ENCODE results near the gene IQSEC1.

The IQSEC1 gene

DNA sequence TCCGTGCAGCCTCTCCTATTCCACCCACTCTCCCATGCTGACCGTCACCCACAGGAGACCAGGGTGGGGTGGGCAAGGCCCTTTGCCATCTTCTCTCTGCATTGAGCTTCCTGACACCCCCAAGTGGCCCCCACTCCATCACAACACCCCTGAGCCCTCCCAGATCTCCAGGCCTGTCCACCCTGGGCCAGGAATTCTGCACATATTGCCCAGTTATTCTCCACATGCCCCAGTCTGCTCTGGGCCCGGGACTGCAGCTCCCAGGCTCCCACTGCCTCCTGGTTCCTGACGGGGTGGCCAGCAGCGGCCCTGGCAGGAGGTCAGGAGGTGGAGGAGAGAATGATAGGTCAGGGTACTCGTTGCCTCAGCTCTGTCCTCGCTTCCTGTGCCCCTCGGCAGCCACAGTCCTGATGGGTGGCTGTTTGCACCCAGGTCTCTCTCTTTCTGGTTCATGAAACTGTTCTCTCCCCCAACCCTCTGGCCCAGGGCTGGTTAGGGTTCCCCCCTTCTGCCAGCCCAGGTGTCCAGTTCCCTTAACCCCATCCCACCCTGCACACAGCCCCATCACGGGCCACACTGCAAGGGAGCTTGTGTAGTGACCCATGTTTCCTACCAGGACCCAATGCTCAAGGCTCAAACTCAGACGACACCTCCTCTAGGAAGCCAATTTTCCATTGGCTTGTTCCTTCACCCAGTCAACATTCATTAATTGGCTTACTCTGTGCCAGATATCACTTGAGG, 47.3 kb downstream of the IQSEC1 start:
- DNase-seq: no peak

GRCh38 chr3:13025090-13025489, 48.1 kb downstream of the IQSEC1 start:
- DNase-seq: no peak

GRCh38 chr3:13024765-13025065, 48.5 kb downstream of the IQSEC1 start:
- no peak for DNase-seq

- no peak for DNase-seq
These were observed 49.1 kb downstream of the IQSEC1 start for GRCh38 chr3:13023971-13024764.

DNA sequence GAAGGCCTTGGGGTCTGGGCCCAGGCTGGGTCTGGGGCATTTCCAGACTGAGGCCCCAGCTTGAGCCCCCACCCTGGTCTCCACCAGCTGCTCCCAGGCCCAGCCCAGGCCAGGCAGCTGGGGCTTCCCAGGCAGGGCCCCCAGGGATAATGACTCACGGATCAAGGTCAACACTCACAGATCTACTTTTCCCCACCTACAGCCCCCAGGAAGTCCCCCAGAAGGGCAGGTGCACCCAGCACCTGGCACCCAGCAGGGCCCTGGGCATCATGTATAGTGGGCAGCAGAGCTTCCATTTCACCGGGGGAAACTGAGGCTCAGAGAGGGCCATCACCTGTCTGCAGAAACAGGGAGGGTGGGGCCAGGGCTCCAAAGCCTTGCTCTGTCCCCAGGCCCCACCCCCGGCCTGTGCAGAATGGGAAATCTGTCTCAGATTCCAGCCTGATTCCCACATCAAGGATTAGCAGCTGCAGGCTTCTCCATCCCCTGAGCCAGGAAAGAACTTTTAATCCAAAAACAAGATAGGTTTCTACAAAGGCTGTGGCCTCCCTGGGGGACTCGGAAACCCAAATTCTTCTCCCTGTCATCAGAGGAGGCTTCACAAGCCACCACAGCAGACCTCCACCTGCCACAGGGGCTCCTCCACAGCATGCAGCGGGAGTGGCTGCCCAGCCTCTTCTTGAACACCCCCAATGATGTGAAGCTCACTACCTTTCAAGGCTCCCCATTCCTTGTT, 49.8 kb downstream of the IQSEC1 start:
- DNase-seq: no peak

DNA sequence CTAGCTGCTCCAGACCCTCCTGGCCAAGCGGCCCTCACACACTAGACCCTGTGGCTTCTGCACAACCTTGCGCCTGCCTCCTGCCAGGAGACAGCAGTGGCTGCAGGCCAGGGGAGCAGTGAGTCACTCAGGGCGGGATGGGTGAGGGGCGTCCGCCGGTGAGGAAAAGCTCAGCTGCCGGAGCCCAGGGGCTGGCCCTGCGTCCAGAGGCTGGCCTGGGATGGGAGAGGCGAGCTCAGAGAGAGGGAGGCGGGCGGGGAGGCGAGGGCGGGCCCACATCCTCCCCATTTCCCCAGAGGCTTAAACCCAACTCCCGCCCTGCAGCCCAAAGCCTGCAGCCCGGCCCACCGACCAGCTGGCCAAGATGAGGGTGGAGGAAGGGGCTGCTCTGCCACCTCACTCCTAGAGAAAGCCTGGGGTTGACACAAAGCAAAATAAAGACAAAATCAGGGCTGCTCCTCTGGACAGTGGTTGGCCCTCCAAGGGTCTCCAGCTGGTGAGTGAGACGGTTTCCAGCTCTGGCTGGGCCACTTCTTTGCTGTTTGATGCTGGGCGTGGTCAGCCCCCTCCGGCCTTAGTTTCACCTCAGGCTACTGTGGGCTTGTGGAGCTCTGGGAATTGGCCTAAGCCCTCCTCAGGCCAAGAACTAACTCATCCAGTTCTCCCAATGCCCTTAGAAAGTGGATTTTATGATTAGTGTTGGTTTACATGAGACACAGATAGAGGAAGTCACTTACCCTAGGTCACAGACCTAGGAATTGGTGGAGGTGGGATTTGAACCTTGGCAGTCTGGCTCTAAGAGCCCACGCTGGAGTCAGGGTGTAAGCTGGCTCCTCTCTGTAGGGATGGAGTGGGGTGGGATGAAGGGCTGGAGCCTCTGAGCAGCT, 50.6 kb downstream of the IQSEC1 start:
- no peak for DNase-seq

DNA sequence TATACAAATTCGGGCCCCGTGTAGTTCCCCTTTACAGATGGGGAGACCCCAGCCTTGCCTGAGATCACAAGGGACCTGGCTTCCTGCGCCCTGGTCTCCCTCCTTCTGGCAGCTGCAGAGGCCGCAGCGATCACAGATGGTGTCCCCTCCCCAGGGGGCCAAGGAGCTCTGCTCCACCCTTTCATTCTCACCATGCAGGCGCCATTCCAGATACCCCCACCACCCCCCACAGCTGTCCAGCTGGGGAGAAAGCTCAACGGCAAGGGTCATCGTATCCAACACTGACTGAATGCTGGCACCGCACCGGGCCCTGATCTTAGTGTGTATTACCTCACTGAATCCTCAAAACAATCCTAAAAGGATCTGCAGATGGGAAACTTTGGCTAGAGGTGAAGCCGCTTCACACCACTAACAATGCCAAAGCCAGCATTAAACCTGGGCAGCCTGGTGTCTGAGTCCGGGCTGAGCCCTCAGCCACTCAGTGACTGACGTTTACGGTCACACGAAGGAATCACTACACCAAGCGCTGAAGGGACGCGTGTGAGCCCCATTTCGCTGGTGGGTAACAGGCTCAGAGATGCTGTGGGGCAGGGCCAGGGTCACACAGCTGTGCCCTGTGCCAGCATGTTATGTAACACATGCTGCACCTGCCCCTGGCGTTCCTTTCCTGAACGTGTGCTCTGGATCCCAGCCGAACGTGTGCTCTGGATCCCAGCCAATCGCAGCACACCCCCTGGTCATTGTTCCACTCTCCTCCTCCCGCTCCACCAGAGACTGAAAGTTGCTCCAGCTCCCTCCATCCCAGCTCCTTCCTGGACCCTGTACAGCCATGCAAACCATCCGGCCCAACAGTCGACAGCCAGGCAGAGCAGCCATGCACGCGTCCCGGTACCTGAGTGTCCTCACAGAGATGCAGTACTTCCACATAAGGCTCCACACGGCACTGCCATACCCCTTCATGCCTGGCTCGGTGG, 51.8 kb downstream of the IQSEC1 start:
- no peak for DNase-seq

DNA sequence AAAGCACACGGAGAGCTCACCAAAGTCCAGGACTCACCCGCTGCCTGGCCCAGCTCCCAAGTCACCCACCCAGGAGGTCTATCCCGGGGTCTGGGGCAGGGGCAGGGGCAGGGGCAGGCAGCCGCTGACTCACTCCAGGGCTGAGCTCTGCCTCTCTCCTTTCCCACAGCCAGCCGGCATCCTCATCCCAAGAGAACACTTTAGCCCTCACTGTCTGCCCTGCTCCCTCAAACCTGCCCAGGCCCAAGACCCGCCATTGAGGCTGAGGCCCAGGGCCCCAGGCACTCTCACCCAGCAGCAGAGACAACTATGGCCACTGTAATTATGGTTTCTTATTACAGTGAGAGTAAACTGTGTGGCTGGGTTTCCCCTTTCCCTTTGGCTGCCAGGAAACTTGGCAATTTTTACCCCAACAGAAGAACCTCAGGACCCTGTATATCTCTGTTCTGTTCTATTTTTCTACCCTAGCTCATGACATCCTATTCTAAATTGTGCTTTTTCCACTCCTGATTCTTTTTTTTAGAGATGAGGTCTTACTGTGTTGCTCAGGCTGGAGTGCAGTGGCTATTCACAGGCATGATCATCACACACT, 53.0 kb downstream of the IQSEC1 start:
- no peak for DNase-seq

- DNase-seq: no peak
These were observed 53.8 kb downstream of the IQSEC1 start for GRCh38 chr3:13019243-13020095.

GRCh38 chr3:13018561-13019242, 54.5 kb downstream of the IQSEC1 start:
- no peak for DNase-seq

GRCh38 chr3:13018043-13018451, 55.2 kb downstream of the IQSEC1 start:
- DNase-seq: no peak

DNA sequence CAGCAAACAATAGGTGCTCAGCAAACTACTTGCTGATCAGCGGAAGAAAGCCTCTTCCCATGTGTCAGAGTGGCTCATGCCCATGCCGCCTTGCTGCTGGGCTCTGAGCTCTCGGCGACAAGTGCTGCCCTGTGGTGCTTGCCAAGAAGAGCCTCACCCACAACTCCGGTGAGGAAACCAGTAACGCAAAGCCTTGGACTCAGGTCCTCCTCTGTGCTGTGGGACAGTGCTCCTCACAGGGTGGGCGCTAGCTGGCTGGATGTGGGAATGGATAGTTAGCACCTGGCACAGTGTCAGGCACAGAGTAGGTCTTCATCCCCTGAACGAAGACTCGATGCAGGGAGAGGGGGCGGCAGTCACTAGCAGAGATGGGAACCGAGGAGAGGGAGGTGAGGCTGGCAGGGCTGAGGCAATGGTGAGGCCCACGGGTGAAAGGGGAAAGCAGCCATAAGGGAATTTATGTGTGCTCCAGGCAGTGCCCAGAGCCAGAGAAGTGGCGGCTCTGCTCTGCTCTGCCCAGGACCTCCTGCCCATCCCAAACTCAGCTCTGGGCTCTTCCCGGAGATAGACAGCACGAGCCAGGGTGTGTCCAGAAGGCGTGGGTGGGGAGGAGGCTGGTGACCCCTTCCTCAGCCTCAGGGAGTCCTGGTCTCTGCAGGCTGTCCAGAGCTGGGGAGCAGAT, 55.7 kb downstream of the IQSEC1 start:
- no peak for DNase-seq

DNA sequence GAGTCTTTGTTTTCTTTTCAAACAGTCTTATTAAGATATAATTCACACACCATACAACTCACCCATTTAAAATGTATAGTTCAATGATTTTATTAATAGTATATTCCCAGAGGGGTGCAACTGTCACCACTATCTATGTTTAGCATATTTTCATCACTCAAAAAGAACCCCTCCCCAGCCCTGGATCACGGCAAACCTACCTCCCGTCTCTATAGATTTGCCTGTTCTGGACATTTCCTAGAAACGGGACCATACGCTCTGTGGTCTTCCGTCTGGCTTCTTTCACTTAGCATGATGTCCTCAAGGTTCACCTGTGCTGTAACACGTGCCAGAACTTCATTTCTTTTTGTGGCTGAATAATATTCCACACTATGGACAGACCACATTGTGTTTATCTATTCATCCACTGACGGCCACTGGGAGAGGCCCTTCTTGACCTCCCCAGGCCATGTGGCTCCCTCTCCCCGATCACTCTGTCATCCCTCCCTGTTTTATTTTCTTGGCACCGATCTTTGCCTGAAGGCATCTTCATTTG, 56.4 kb downstream of the IQSEC1 start:
- DNase-seq: no peak

DNA sequence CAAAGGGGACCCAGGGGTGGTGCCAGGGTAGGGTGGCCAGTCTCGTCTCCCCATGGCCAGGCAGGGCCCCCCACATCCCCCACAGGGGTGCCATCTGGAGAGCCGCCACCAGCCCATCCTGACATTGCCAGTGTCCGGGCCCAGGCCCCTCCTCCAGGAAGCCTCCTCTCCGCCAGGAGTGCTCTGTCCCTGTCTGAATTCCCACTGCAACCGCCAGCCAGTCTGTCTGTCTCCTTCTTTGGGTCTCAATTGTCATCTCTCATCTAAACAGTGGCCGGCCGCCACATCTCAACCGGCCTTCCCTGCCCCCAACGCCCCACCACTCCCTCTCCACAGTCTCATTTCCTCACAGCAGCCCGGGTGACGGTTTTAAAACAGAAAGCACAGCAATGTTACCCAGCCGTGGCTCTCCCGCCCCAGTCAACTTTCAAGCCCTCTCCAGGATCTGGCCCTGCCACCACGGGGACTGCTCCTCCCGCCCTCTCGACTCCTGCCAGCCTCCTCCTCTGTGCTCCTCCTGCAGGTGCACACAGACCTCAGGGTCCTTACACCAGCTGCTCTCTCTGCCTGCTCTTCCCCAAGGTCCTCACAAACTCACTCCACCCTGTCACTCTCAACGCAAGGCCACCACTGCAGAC, 57.0 kb downstream of the IQSEC1 start:
- DNase-seq: peak; percentile 50

- DNase-seq: peak; percentile 54
These were observed 57.7 kb downstream of the IQSEC1 start for GRCh38 chr3:13015286-13016082.

- no peak for DNase-seq
These were observed 58.4 kb downstream of the IQSEC1 start for GRCh38 chr3:13014755-13015285.

All from stimulated activated CD4-positive, alpha-beta T cell treated with anti-CD3 and anti-CD28 coated beads, Interleukin-4, amount 100 ng/mL, for 24 hours (primary cell).